Measurements from ENCODE around the gene SUPT5H. TPM values are rescaled to one million over a fixed set of nuclear protein-coding genes. Genes with fewer than 3 reads are reported as not detected.

The SUPT5H gene
- total and polyA plus RNA-seq, 2 of the 13 experiments (the other 11 are each of a cell fraction or from before 2014, with no cell fraction given): 48.2 to 51.7 TPM

DNA sequence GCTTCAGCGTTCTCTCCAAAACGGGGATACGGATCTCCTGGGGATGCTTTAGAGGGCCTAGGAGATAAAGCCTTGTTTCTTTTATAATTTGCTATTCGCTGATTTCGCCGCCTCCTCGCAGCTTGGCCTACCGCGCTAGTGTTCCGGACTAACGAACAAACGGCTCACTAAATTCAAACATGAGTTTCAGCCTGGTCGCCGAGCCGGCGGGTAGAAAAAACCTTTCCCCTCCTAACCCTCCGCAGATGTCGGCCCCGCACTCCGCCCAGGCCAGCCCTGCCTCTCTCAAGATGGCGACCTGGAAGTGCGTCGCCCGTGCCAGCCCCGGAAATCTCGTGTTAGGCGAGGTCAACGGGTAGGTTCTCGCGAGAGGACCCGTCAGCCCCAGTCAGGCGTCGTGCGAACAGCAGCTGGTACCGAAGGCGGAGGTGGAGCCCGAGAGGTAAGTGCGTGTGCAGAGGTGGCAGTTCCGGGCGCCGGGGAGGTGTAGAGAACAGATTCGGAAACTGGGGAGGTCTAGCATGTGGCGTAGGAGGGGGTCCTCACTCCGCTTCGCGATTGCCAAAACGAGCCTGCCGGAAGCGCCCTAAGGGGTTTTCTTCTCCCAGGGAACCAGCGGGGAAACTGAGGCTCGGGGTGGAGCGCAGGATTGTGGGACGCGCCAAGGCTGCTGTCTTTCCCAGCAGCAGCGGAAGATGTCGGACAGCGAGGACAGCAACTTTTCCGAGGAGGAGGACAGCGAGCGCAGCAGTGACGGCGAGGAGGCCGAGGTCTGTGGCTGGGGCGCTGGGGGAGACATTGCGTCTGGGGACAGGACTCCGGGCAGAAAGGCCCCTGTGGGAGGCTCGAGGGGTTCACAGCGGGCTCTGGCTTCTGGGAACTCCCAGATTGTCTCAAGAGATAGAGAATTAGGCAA lies at the start of gene SUPT5H (continued):
- TF ChIP-seq KLF9 (CRISPR knock-in tag; IDR thresholded peaks at IDR 0.05; ENCODE audit: low read depth): peak; percentile 40; the same call in 1 of the 2 replicates
- TF ChIP-seq MAFK (conservative IDR thresholded peaks at IDR 0.05 in 1 of 2, IDR thresholded peaks at IDR 0.05 in 1 of 2; ENCODE audit: low read length in 2 of 2): 0 out of 4 replicates have a peak, but pooled peaks of 1 of the 2 experiments have one; percentile 17
- TF ChIP-seq ZNF614 (CRISPR knock-in tag; IDR thresholded peaks at IDR 0.05; ENCODE audit: borderline replicate concordance): peak; percentile 80; the same call in 1 of the 2 replicates
- TF ChIP-seq KAT2B (IDR thresholded peaks at IDR 0.05; ENCODE audit: borderline replicate concordance, low read depth, low read length): no peak
- TF ChIP-seq RELA (CRISPR knock-in tag; IDR thresholded peaks at IDR 0.05): no peak
- TF ChIP-seq RFX1 (IDR thresholded peaks at IDR 0.05): no peak
- peak; percentile 43; the same call in 1 of the 2 replicates for TF ChIP-seq ZNF724P (CRISPR knock-in tag; IDR thresholded peaks at IDR 0.05; ENCODE audit: borderline replicate concordance)
- peak; percentile 93 for TF ChIP-seq KDM2A (CRISPR knock-in tag; IDR thresholded peaks at IDR 0.05; ENCODE audit: borderline replicate concordance, low read depth)
- no peak for TF ChIP-seq MAF1 (CRISPR knock-in tag; IDR thresholded peaks at IDR 0.05; ENCODE audit: borderline replicate concordance)
- peak; percentile 93 for TF ChIP-seq HIVEP1 (CRISPR knock-in tag; IDR thresholded peaks at IDR 0.05)
- TF ChIP-seq ZNF329 (CRISPR knock-in tag; IDR thresholded peaks at IDR 0.05; ENCODE audit: low read depth): peak; percentile 42; the same call in 1 of the 2 replicates
- TF ChIP-seq, protein P1, sequence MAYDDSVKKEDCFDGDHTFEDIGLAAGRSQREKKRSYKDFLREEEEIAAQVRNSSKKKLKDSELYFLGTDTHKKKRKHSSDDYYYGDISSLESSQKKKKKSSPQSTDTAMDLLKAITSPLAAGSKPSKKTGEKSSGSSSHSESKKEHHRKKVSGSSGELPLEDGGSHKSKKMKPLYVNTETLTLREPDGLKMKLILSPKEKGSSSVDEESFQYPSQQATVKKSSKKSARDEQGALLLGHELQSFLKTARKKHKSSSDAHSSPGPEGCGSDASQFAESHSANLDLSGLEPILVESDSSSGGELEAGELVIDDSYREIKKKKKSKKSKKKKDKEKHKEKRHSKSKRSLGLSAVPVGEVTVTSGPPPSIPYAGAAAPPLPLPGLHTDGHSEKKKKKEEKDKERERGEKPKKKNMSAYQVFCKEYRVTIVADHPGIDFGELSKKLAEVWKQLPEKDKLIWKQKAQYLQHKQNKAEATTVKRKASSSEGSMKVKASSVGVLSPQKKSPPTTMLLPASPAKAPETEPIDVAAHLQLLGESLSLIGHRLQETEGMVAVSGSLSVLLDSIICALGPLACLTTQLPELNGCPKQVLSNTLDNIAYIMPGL (CRISPR knock-in tag; IDR thresholded peaks at IDR 0.05; ENCODE audit: borderline replicate concordance in 1 of 2, low read depth in 1 of 2): peak; percentile 94 to 96
- TF ChIP-seq, protein P2, sequence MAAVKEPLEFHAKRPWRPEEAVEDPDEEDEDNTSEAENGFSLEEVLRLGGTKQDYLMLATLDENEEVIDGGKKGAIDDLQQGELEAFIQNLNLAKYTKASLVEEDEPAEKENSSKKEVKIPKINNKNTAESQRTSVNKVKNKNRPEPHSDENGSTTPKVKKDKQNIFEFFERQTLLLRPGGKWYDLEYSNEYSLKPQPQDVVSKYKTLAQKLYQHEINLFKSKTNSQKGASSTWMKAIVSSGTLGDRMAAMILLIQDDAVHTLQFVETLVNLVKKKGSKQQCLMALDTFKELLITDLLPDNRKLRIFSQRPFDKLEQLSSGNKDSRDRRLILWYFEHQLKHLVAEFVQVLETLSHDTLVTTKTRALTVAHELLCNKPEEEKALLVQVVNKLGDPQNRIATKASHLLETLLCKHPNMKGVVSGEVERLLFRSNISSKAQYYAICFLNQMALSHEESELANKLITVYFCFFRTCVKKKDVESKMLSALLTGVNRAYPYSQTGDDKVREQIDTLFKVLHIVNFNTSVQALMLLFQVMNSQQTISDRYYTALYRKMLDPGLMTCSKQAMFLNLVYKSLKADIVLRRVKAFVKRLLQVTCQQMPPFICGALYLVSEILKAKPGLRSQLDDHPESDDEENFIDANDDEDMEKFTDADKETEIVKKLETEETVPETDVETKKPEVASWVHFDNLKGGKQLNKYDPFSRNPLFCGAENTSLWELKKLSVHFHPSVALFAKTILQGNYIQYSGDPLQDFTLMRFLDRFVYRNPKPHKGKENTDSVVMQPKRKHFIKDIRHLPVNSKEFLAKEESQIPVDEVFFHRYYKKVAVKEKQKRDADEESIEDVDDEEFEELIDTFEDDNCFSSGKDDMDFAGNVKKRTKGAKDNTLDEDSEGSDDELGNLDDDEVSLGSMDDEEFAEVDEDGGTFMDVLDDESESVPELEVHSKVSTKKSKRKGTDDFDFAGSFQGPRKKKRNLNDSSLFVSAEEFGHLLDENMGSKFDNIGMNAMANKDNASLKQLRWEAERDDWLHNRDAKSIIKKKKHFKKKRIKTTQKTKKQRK (IDR thresholded peaks at IDR 0.05; ENCODE audit: low read length): no peak
- TF ChIP-seq ZNF879 (CRISPR knock-in tag; IDR thresholded peaks at IDR 0.05): peak; percentile 81; the same call in 1 of the 2 replicates
- peak; percentile 68 for TF ChIP-seq ZNF160 (CRISPR knock-in tag; IDR thresholded peaks at IDR 0.05)
- TF ChIP-seq SRY (CRISPR knock-in tag; IDR thresholded peaks at IDR 0.05): no peak; the same call in 1 of the 2 replicates
- TF ChIP-seq, protein P3, sequence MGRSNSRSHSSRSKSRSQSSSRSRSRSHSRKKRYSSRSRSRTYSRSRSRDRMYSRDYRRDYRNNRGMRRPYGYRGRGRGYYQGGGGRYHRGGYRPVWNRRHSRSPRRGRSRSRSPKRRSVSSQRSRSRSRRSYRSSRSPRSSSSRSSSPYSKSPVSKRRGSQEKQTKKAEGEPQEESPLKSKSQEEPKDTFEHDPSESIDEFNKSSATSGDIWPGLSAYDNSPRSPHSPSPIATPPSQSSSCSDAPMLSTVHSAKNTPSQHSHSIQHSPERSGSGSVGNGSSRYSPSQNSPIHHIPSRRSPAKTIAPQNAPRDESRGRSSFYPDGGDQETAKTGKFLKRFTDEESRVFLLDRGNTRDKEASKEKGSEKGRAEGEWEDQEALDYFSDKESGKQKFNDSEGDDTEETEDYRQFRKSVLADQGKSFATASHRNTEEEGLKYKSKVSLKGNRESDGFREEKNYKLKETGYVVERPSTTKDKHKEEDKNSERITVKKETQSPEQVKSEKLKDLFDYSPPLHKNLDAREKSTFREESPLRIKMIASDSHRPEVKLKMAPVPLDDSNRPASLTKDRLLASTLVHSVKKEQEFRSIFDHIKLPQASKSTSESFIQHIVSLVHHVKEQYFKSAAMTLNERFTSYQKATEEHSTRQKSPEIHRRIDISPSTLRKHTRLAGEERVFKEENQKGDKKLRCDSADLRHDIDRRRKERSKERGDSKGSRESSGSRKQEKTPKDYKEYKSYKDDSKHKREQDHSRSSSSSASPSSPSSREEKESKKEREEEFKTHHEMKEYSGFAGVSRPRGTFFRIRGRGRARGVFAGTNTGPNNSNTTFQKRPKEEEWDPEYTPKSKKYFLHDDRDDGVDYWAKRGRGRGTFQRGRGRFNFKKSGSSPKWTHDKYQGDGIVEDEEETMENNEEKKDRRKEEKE (IDR thresholded peaks at IDR 0.05): no peak
- TF ChIP-seq KDM3A (CRISPR knock-in tag; IDR thresholded peaks at IDR 0.05; ENCODE audit: low read depth): peak; percentile 76; the same call in 1 of the 2 replicates
- TF ChIP-seq, protein P4, sequence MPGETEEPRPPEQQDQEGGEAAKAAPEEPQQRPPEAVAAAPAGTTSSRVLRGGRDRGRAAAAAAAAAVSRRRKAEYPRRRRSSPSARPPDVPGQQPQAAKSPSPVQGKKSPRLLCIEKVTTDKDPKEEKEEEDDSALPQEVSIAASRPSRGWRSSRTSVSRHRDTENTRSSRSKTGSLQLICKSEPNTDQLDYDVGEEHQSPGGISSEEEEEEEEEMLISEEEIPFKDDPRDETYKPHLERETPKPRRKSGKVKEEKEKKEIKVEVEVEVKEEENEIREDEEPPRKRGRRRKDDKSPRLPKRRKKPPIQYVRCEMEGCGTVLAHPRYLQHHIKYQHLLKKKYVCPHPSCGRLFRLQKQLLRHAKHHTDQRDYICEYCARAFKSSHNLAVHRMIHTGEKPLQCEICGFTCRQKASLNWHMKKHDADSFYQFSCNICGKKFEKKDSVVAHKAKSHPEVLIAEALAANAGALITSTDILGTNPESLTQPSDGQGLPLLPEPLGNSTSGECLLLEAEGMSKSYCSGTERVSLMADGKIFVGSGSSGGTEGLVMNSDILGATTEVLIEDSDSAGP (CRISPR knock-in tag; IDR thresholded peaks at IDR 0.05; ENCODE audit: borderline replicate concordance): peak; percentile 85
